Hepatocyte (in vitro differentiated cells): ENCODE data around the gene ZNRF3.

Experiments
- CTCF ChIP-seq: fragments of 200-600 bp; sonication (generic); IDR thresholded peaks from 2 replicates; pipeline ENCODE4 v1.5.1; 2016; ENCODE audit warnings: antibody characterized with exemption, mild to moderate bottlenecking; ENCODE audit not compliant: poor library complexity
- EZH2 ChIP-seq: fragments of 200-600 bp; sonication (generic); IDR thresholded peaks from 2 replicates; pipeline ENCODE4 v1.6.1; 2016; ENCODE audit warnings: antibody characterized with exemption, mild to moderate bottlenecking, borderline replicate concordance
- EZH2phosphoT487 ChIP-seq: fragments of 200-600 bp; sonication (generic); IDR thresholded peaks from one replicate; pipeline ENCODE4 v1.6.1; 2018; ENCODE audit warnings: antibody characterized with exemption, mild to moderate bottlenecking, low read depth, moderate library complexity; ENCODE audit not compliant: unreplicated experiment, severe bottlenecking

GRCh38 chr22:28917747-28918549, 34.6 kb downstream of the ZNRF3 start:
- no peak for TF ChIP-seq EZH2
- TF ChIP-seq CTCF, result no peak
- no peak for TF ChIP-seq EZH2phosphoT487
